Hepatocyte (in vitro differentiated cells): ENCODE measurements around the gene CYP2B6. TPM values are rescaled to one million over a fixed set of nuclear protein-coding genes. Genes with fewer than 3 reads are reported as not detected.

Experiments
- DNase-seq: peaks from one replicate; pipeline ENCODE4 v3.0.0-alpha.2; 2016; ENCODE audit warnings: low spot score
- H2AFZ ChIP-seq: fragments of 200-600 bp; sonication (generic); 2 replicates; pipeline ENCODE4 v1.6.0; 2016; ENCODE audit warnings: antibody characterized with exemption, mild to moderate bottlenecking
- H3K27ac ChIP-seq: fragments of 200-600 bp; sonication (generic); 2 replicates; pipeline ENCODE4 v1.5.1; 2016; ENCODE audit warnings: mild to moderate bottlenecking
- H3K27me3 ChIP-seq: fragments of 200-600 bp; sonication (generic); 2 replicates; pipeline ENCODE4 v1.6.1; 2016
- H3K36me3 ChIP-seq: fragments of 200-600 bp; sonication (generic); replicated peaks from 2 replicates; pipeline ENCODE4 v1.5.1; 2016; ENCODE audit warnings: low read depth; ENCODE audit not compliant: insufficient read depth
- H3K4me1 ChIP-seq: fragments of 200-600 bp; sonication (generic); 2 replicates; pipeline ENCODE4 v1.5.1; 2016; ENCODE audit warnings: mild to moderate bottlenecking, moderate library complexity; ENCODE audit not compliant: insufficient read depth
- H3K4me2 ChIP-seq: fragments of 200-600 bp; sonication (generic); 2 replicates; pipeline ENCODE4 v1.6.0; 2016
- H3K4me3 ChIP-seq: fragments of 200-600 bp; sonication (generic); 2 replicates; pipeline ENCODE4 v1.5.1; 2016; ENCODE audit warnings: mild to moderate bottlenecking
- H3K79me2 ChIP-seq: fragments of 200-600 bp; sonication (generic); 2 replicates; pipeline ENCODE4 v1.6.0; 2017; ENCODE audit warnings: mild to moderate bottlenecking
- H3K9me2 ChIP-seq: fragments of 200-600 bp; sonication (generic); replicated peaks from 2 replicates; pipeline ENCODE4 v1.6.0; 2017; ENCODE audit warnings: mild to moderate bottlenecking; ENCODE audit not compliant: insufficient read depth
- H3K9me3 ChIP-seq: fragments of 200-600 bp; sonication (generic); 2 replicates; pipeline ENCODE4 v1.5.1; 2016; ENCODE audit warnings: low read depth, mild to moderate bottlenecking
- H4K20me1 ChIP-seq: fragments of 200-600 bp; sonication (generic); 2 replicates; pipeline ENCODE4 v1.6.0; 2016; ENCODE audit warnings: mild to moderate bottlenecking; ENCODE audit not compliant: insufficient read depth, poor library complexity, severe bottlenecking
- CTCF ChIP-seq: fragments of 200-600 bp; sonication (generic); IDR thresholded peaks from 2 replicates; pipeline ENCODE4 v1.5.1; 2016; ENCODE audit warnings: antibody characterized with exemption, mild to moderate bottlenecking; ENCODE audit not compliant: poor library complexity
- EZH2 ChIP-seq: fragments of 200-600 bp; sonication (generic); IDR thresholded peaks from 2 replicates; pipeline ENCODE4 v1.6.1; 2016; ENCODE audit warnings: antibody characterized with exemption, mild to moderate bottlenecking, borderline replicate concordance
- EZH2phosphoT487 ChIP-seq: fragments of 200-600 bp; sonication (generic); IDR thresholded peaks from one replicate; pipeline ENCODE4 v1.6.1; 2018; ENCODE audit warnings: antibody characterized with exemption, mild to moderate bottlenecking, low read depth, moderate library complexity; ENCODE audit not compliant: unreplicated experiment, severe bottlenecking
- WGBS: methylation state at CpG from one replicate; pipeline ENCODE4 v1.1.6; 2016; ENCODE audit warnings: low lambda C conversion rate; ENCODE audit errors: missing lambda C conversion rate; 5-methylcytosine and 5-hydroxymethylcytosine counted together
- polyA plus RNA-seq: library from polyadenylated mRNA; unstranded; fragments of >200 nt; fragmentation: Nextera tagmentation; extraction: Ambion mirVana; gene quantifications from 2 replicates; pipeline ENCODE4 v1.2.1, GENCODE V29; 2016
- total RNA-seq: library from RNA; depleted of rRNA; stranded (reverse); fragments of >200 nt; gene quantifications from 2 replicates; pipeline ENCODE4 v1.2.3, GENCODE V29; 2014

The CYP2B6 gene
- total and polyA plus RNA-seq, 2 experiments from 2014 or later = 0.88 to 1.2 TPM

- Histone ChIP-seq H3K27me3 (no peaks in the 10 kb centered on the region), H3K9me2 (no peaks in the 10 kb centered on the region), H3K4me2 (no peak overlapping the region), H3K27ac (no peak overlapping the region), H3K36me3 (no peaks in the 10 kb centered on the region), H3K4me3 (no peak overlapping the region), H3K79me2 (no peaks in the 10 kb centered on the region), H3K9me3 (no peaks in the 10 kb centered on the region), H4K20me1 (no peaks in the 10 kb centered on the region), H3K4me1 (no peaks in the 10 kb centered on the region), H2AFZ (no peak overlapping the region)
- no peak for DNase-seq
- no peak for TF ChIP-seq CTCF
- TF ChIP-seq EZH2phosphoT487 = no peak
- TF ChIP-seq EZH2 = no peak
- WGBS = 83% methylated on average over 3 of the region's 3 CpGs
Observed at GRCh38 chr19:41013359-41013758, 22.3 kb downstream of the CYP2B6 start.

- Histone ChIP-seq H3K27ac (no peak overlapping the region), H3K4me1 (no peaks in the 10 kb centered on the region), H3K9me3 (no peaks in the 10 kb centered on the region), H3K9me2 (no peaks in the 10 kb centered on the region), H3K4me2 (no peak overlapping the region), H3K4me3 (no peak overlapping the region), H3K79me2 (no peaks in the 10 kb centered on the region), H2AFZ (no peak overlapping the region), H3K27me3 (no peaks in the 10 kb centered on the region), H3K36me3 (no peaks in the 10 kb centered on the region), H4K20me1 (no peaks in the 10 kb centered on the region)
- TF ChIP-seq EZH2phosphoT487 (no peak), EZH2 (no peak), CTCF (no peak)
- 86% methylated on average over 1 of the region's 1 CpG for WGBS
- DNase-seq = no peak
Observed at GRCh38 chr19:41014643-41015042, 23.6 kb downstream of the CYP2B6 start.

- WGBS = 95% methylated on average over 12 of the region's 12 CpGs
Observed at GRCh38 chr19:41016488-41017071, 25.5 kb downstream of the CYP2B6 start.

More at GRCh38 chr19:41016488-41017071, 25.5 kb downstream of the CYP2B6 start:
- H3K4me1 ChIP-seq = no peaks in the 10 kb centered on the region
- no peak for DNase-seq
- no peaks in the 10 kb centered on the region for H3K9me2 ChIP-seq
- TF ChIP-seq EZH2phosphoT487 (no peak), EZH2 (no peak), CTCF (no peak)
- no peak overlapping the region for H3K4me3 ChIP-seq
- no peaks in the 10 kb centered on the region for H3K27me3 ChIP-seq
- no peak overlapping the region for H3K27ac ChIP-seq
- H3K9me3 ChIP-seq = no peaks in the 10 kb centered on the region
- H3K4me2 ChIP-seq = no peak overlapping the region
- no peaks in the 10 kb centered on the region for H3K79me2 ChIP-seq
- H3K36me3 ChIP-seq = no peaks in the 10 kb centered on the region
- no peak overlapping the region for H2AFZ ChIP-seq
- no peaks in the 10 kb centered on the region for H4K20me1 ChIP-seq
